Neutrophil (primary cell): ENCODE measurements around the gene ENTPD1.
"Not testable (repeated sequence)": the region's sequence is repeated elsewhere in the genome, so short reads cannot be mapped to it uniquely, and the experiment has no call there.

Experiments
- H3K27ac ChIP-seq: fragments of 200-600 bp; sonication (generic); 2 replicates; pipeline ENCODE4 v1.5.1; 2016; ENCODE audit warnings: mild to moderate bottlenecking, moderate library complexity
- H3K27me3 ChIP-seq: fragments of 200-600 bp; sonication (generic); 2 replicates; pipeline ENCODE4 v1.6.0; 2016; ENCODE audit warnings: mild to moderate bottlenecking
- H3K36me3 ChIP-seq: fragments of 200-600 bp; sonication (generic); 2 replicates; pipeline ENCODE4 v1.5.1; 2017
- H3K4me1 ChIP-seq, 2 experiments: fragments of 200-600 bp in 1 of 2; sonication (generic) in 1 of 2; 1 replicate in 1 of 2; 2 replicates in 1 of 2; pipeline versions ENCODE4 v1.5.1 to v1.6.1; 2013 to 2016; ENCODE audit warnings: low read depth in 1 of 2, low read length in 1 of 2, mild to moderate bottlenecking in 1 of 2, moderate library complexity in 1 of 2; ENCODE audit not compliant: control insufficient read depth in 1 of 2, insufficient read depth in 1 of 2
- H3K4me3 ChIP-seq, 2 experiments: fragments of 200-600 bp in 1 of 2; sonication (generic) in 1 of 2; 1 replicate in 1 of 2; 2 replicates in 1 of 2; pipeline ENCODE4 v1.5.1; 2013 to 2016; ENCODE audit warnings: low read depth in 1 of 2, low read length in 1 of 2, mild to moderate bottlenecking in 1 of 2, moderate library complexity in 1 of 2
- H3K9me3 ChIP-seq: fragments of 200-600 bp; sonication (generic); 2 replicates; pipeline ENCODE4 v1.5.1; 2016
- TF ChIP-seq, protein P1 (sequence below): fragments of 200-600 bp; sonication (generic); IDR thresholded peaks from 2 replicates; pipeline ENCODE4 v1.5.1; 2016; ENCODE audit warnings: antibody characterized with exemption

ENTPD1 gene

DNA sequence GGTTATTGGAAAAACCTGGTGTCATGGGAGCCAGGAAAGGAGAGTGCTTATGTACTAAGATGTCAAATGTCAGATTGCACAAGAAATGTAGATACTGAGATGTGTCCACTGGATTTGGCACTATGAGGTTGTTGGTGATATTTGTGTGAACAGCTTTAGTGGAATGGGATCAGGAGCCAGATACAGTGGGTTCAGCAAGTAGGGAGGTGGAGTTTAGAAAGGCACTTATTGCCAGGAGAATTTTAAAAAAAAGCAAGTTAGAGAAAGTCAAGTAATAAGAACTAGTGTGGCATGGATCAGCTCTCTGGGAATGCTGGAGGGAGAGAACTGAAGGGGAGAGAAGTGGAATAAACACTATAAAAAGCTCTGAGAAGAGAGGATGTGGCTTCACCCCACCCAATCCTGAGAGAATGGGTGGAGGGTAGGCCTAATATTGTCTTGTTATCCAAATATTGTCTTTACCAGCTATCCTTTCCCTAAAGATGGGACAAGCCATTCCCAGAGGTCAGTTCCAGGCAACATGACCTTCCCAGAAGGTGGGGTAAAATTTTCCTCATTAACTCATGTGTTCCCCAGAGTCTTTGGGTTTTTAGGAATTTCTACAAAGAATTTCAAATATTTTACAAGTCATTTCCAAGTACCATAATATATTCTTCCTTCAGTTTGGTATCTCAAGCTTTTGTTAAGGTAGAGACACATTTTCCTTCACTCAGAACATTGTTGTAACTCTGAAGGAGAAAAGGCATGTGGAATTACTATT lies 42.3 kb downstream of the ENTPD1 start:
- no peaks in the 10 kb centered on the region for H3K27me3 ChIP-seq
- peak overlapping the region; percentile 29 for H3K27ac ChIP-seq
- no peak overlapping the region for H3K4me3 ChIP-seq
- H3K9me3 ChIP-seq, result no peaks in the 10 kb centered on the region
- TF ChIP-seq, protein P1, sequence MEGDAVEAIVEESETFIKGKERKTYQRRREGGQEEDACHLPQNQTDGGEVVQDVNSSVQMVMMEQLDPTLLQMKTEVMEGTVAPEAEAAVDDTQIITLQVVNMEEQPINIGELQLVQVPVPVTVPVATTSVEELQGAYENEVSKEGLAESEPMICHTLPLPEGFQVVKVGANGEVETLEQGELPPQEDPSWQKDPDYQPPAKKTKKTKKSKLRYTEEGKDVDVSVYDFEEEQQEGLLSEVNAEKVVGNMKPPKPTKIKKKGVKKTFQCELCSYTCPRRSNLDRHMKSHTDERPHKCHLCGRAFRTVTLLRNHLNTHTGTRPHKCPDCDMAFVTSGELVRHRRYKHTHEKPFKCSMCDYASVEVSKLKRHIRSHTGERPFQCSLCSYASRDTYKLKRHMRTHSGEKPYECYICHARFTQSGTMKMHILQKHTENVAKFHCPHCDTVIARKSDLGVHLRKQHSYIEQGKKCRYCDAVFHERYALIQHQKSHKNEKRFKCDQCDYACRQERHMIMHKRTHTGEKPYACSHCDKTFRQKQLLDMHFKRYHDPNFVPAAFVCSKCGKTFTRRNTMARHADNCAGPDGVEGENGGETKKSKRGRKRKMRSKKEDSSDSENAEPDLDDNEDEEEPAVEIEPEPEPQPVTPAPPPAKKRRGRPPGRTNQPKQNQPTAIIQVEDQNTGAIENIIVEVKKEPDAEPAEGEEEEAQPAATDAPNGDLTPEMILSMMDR, result no peak
- peaks cover 47 to 52% of the 10 kb centered on the region in 2 experiments for H3K4me1 ChIP-seq
- no peaks in the 10 kb centered on the region for H3K36me3 ChIP-seq

DNA sequence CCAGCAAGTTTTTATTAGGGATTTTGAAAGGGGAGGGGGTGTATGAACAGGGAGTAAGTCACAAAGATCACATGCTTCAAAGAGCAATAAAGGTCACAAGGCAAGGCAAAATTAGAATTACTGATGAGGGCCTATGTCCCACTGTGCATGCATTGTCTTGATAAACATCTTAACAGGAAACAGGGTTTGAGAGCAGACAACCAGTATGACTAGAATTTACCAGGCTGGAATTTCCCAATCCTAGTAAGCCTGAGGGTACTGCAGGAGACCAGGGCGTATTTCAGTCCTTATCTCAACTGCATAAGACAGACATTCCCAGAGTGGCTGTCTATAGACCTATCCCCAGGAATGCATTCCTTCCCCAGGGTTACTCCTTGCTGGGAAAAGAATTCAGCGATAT lies 44.3 kb downstream of the ENTPD1 start:
- not testable (repeated sequence) for H3K4me3 ChIP-seq, H3K36me3 ChIP-seq, H3K27me3 ChIP-seq, H3K27ac ChIP-seq, H3K9me3 ChIP-seq
- H3K4me1 ChIP-seq, result peaks cover 27 to 32% of the 10 kb centered on the region in 2 experiments

DNA sequence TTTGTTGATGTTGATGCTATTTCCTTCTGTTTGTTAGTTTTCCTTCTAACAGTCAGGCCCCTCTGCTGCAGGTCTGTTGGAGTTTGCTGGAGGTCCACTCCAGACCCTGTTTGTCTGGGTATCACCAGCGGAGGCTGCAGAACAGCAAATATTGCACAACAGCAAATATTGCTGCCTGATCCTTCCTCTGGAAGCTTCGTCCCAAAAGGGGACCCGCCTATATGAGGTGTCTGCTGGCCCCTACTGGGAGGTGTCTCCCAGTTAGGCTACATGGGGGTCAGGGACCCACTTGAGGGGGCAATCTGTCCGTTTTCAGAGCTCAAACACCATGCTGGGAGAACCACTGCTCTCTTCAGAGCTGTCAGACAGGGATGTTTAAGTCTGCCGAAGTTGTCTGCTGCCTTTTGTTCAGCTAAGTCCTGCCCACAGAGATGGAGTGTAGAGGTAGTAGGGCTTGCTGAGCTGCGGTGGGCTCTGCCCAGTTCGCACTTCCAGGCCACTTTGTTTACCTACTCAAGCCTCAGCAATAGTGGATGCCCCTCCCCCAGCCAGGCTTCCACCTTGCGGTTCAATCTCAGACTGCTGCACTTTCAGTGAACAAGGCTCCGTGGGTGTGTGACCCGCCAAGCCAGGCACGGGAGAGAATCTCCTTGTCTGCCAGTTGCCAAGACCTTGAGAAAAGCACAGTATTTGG lies 50.9 kb downstream of the ENTPD1 start:
- H3K4me3 ChIP-seq, H3K27me3 ChIP-seq, H3K9me3 ChIP-seq: not testable (repeated sequence)
- Histone ChIP-seq H3K4me1 (peaks cover 15% of the 10 kb centered on the region in 2 experiments), H3K27ac (peak overlapping the region; percentile 44), H3K36me3 (peaks cover 14% of the 10 kb centered on the region)

DNA sequence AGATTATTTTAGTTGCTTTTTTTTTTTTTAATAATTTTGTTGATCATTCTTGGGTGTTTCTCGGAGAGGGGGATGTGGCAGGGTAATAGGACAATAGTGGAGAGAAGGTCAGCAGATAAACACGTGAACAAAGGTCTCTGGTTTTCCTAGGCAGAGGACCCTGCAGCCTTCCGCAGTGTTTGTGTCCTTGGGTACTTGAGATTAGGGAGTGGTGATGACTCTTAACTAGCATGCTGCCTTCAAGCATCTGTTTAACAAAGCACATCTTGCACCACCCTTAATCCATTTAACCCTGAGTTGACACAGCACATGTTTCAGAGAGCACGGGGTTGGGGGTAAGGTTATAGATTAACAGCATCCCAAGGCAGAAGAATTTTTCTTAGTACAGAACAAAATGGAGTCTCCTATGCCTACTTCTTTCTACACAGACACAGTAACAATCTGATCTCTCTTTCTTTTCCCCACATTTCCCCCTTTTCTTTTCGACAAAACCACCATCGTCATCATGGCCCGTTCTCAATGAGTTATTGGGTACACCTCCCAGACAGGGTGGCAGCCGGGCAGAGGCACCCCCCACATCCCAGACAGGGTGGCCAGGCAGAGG lies 52.8 kb downstream of the ENTPD1 start:
- not testable (repeated sequence) for H3K9me3 ChIP-seq
- peaks cover 14% of the 10 kb centered on the region for H3K36me3 ChIP-seq

DNA sequence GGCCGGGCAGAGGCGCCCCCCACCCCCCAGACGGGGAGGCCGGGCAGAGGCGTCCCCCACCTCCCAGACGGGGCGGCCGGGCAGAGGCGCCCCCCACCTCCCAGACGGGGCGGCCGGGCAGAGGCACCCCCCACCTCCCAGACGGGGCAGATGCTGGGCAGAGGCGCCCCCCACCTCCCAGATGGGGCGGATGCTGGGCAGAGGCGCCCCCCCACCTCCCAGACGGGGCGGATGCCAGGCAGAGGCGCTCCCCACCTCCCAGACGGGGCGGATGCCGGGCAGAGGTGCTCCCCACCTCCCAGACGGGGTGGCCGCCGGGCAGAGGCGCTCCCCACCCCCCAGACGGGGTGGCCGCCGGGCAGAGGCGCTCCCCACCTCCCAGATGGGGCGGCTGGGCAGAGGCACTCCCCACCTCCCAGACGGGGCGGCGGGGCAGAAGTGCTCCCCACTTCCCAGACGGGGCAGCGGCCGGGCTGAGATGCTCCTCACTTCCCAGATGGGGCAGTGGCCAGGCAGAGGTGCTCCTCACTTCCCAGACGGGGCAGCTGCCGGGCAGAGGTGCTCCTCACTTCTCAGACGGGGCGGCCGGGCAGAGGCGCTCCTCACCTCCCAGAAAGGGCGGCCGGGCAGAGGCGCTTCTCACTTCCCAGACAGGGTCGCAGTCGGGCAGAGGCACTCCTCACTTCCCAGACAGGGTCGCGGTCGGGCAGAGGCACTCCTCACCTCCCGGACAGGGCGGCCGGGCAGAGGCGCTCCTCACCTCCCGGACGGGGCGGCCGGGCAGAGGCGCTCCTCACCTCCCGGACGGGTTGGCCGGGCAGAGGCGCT lies 53.6 kb downstream of the ENTPD1 start:
- Histone ChIP-seq H3K36me3 (peaks cover 14% of the 10 kb centered on the region), H3K4me1 (peaks cover 19 to 24% of the 10 kb centered on the region in 2 experiments), H3K4me3 (no peak overlapping the region), H3K27me3 (no peaks in the 10 kb centered on the region), H3K9me3 (no peaks in the 10 kb centered on the region), H3K27ac (peak overlapping the region; percentile 49)
- TF ChIP-seq, protein P1, result no peak

More for the DNA sequence above, 52.8 kb downstream of the ENTPD1 start:
- H3K27ac ChIP-seq, H3K4me3 ChIP-seq, H3K27me3 ChIP-seq: not testable (repeated sequence)
- peaks cover 15 to 16% of the 10 kb centered on the region in 2 experiments for H3K4me1 ChIP-seq

DNA sequence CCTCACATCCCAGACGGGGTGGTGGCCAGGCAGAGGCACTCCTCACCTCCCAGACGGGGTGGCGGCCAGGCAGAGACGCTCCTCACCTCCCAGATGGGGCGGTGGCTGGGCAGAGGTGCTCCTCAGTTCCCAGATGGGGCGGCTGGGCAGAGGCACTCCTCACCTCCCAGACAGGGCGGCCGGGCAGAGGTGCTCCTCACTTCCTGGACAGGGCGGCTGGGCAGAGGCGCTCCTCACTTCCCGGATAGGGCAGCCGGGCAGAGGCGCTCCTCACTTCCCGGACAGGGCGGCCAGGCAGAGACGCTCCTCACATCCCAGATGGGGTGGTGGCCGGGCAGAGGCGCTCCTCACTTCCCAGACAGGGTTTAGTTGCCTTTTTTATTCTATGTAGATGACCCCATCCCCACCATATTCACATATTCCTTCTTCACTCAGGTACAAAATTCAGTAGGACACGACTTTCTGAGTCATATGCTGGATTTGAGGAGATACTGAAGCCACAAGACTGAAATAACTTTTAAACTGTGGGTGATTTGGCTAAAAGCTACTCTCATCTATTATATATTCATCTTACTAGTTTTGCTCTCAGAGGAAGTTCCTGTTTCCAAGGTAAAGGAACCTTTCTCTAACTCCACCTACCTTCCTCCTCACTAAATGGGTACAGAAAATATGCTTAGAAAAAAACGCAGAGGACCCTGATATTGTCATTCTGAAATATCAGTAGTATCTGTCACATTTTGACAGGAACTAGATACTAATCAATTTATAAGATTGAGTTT lies 54.4 kb downstream of the ENTPD1 start:
- TF ChIP-seq, protein P1, result no peak
- H3K9me3 ChIP-seq, result no peaks in the 10 kb centered on the region

More for the DNA sequence above, 54.4 kb downstream of the ENTPD1 start:
- Histone ChIP-seq H3K4me3 (no peak overlapping the region), H3K27me3 (no peaks in the 10 kb centered on the region), H3K36me3 (peaks cover 14% of the 10 kb centered on the region), H3K4me1 (peaks cover 19 to 29% of the 10 kb centered on the region in 2 experiments), H3K27ac (peak overlapping the region; percentile 49)
